OCI-LY1 (cell line): Measurements from ENCODE around the gene UST.

ENCODE experiments used
- CTCF ChIP-seq: fragments of 200-600 bp; sonication (generic), shearing (Covaris generic); IDR thresholded peaks from 2 replicates; pipeline ENCODE4 v1.5.1; 2017; ENCODE audit warnings: mild to moderate bottlenecking, antibody characterized with exemption, low read length, moderate library complexity, mixed read lengths
- EZH2 ChIP-seq: fragments of 200-600 bp; sonication (generic), shearing (Covaris generic); IDR thresholded peaks from 2 replicates; pipeline ENCODE4 v1.8.0; 2017; ENCODE audit warnings: borderline replicate concordance, mixed run types, mild to moderate bottlenecking, antibody characterized with exemption, low read length, moderate library complexity, mixed read lengths

GRCh38 chr6:149088361-149088760 is 341.5 kb downstream of the UST start:
- TF ChIP-seq EZH2 = no peak
- no peak for TF ChIP-seq CTCF
